Measurements from ENCODE around the gene MIA2.

MIA2 gene

GRCh38 chr14:39384177-39384576 is 150.5 kb downstream of the MIA2 start:
- DNase-seq (ENCODE audit: low spot score): no peak

- no peak for DNase-seq (ENCODE audit: low spot score)
These were observed 159.6 kb downstream of the MIA2 start for GRCh38 chr14:39393289-39393688.

- no peak for DNase-seq (ENCODE audit: low spot score)
These were observed 162.0 kb downstream of the MIA2 start for GRCh38 chr14:39395555-39396254.

DNA sequence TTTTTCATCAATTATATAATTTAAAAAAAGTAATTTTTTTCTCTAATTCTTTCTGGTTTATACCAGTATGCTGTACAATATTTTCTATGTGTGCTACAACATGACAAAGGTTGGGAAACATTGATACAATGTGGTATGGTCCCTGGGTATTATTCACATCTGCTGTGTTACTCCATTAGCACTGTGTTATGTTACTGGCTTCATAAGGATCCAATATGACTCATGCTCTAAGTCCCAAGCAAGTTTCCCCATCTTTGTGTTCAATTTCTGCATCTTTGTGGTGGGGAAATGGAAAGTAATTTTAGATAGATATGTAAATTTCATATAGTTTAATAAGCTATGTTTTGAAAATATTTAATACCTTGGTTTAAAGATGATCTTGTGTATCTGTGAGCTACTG is 162.7 kb downstream of the MIA2 start:
- no peak for DNase-seq (ENCODE audit: low spot score)

DNA sequence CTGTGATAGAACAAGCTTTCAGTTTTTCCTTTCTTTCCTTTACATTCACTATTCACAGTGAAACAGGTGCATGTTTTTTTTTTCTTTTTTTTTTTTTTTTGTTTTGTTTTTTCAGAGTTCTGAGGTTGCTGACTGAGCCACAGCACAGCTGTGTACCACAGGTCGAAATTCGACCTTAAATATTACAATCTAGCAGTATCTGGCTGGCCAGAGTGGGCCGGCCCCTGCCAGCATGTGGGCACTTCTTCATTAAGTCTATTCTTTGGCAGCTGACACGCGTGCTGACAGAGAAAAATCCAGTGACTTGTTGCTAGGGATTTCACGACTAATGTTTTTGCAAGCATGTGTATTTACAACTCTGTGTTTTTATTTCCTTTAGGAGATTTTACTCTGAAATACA is 164.7 kb downstream of the MIA2 start:
- DNase-seq (ENCODE audit: low spot score): no peak

GRCh38 chr14:39406560-39406959 is 172.8 kb downstream of the MIA2 start:
- DNase-seq (ENCODE audit: low spot score): no peak

DNA sequence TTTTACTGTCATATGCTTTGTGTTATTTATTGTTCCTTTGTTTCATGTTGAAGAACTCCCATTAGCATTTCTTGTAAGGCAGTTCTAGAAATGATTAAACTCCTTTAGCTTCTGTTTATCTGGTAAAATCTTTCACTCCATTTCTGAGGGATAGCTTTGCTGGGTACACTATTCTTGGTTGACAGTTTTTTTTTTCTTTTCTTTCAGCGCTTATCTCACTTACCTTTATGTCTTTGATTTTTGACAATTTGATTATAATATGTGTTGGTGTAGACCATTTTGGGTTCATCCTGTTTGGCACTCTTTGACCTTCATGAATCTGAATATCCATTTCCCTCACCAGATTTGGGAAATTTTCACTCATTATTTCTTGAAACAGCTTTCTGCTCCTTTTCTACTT is 182.4 kb downstream of the MIA2 start:
- no peak for DNase-seq (ENCODE audit: low spot score)

- DNase-seq (ENCODE audit: low spot score): peak; percentile 16
These were observed 183.3 kb downstream of the MIA2 start for GRCh38 chr14:39417014-39417413.

DNA sequence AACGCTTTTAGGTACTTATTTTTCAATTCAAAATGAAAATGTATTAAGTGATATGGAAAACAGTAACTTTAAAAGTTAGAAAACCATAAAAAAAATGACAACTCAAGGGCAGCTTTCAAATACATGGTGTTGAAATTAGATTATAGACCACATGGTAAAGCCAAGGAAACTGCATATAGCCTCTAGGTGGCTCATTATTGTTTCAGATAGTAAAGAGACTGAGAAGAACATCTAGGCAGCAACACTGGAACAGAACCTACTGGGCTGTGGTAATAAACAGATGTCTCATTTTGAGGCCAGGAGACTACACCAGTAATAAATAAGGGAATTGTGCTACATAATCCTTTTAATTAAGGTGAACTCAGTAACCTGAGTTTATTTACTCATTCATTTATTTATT is 185.6 kb downstream of the MIA2 start:
- no peak for DNase-seq (ENCODE audit: low spot score)

GRCh38 chr14:39422243-39422642 is 188.5 kb downstream of the MIA2 start:
- DNase-seq (ENCODE audit: low spot score): no peak

GRCh38 chr14:39423793-39424192 is 190.1 kb downstream of the MIA2 start:
- DNase-seq (ENCODE audit: low spot score): no peak

- DNase-seq (ENCODE audit: low spot score): no peak
These were observed 192.2 kb downstream of the MIA2 start for GRCh38 chr14:39425947-39426346.

GRCh38 chr14:39426605-39427004 is 192.9 kb downstream of the MIA2 start:
- peak; percentile 45 for DNase-seq (ENCODE audit: low spot score)

- no peak for DNase-seq (ENCODE audit: low spot score)
These were observed 194.4 kb downstream of the MIA2 start for GRCh38 chr14:39428118-39428517.

- DNase-seq (ENCODE audit: low spot score): no peak
These were observed 197.2 kb downstream of the MIA2 start for GRCh38 chr14:39430762-39431415.

DNA sequence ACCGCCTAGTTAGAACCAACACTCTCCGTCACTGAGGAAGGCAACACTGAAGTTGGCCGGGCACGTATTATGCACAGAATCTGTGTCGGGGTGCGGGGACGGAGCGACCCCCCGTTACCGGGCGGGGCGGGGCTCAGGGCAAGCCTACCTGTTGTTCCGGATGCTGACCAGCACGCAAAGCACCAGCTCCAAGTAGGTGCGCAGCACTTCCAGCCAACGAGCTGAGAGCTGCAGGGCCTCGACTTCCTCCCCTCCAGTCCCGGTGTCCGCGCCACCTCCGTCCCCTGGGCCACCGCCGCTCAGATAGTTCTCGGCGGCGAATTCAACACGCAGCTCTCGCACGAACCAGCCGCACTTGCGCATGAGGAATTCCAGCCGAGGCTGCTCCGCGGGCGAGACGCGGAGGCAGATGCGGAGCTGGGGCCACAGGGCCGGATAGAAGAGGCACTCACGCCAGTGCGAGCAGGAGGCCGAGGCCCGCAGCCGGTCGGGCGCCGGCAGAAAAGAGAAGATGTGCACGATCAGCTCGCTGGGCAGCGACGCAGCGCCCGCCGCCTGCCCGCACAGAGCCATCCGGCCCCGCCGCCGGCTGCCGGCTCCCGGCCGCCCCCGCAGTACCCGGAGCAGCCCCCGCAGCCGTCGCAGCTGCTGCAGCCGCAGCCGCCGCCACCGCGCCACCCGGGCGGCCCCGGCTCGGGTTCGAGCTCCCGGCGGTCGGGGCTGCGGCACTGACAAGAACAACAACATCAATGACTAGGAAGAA is 197.9 kb downstream of the MIA2 start:
- peak; percentile 36 for DNase-seq (ENCODE audit: low spot score)

- DNase-seq (ENCODE audit: low spot score): peak; percentile 96
These were observed 198.5 kb downstream of the MIA2 start, which contains the start of gene FBXO33 for GRCh38 chr14:39432179-39432618. FBXO33 (minus strand) TSS chr14:39432433; CDS start chr14:39432162, 271 bp downstream.

- peak; percentile 90 for DNase-seq (ENCODE audit: low spot score)
These were observed 199.1 kb downstream of the MIA2 start for GRCh38 chr14:39432619-39433451.

DNA sequence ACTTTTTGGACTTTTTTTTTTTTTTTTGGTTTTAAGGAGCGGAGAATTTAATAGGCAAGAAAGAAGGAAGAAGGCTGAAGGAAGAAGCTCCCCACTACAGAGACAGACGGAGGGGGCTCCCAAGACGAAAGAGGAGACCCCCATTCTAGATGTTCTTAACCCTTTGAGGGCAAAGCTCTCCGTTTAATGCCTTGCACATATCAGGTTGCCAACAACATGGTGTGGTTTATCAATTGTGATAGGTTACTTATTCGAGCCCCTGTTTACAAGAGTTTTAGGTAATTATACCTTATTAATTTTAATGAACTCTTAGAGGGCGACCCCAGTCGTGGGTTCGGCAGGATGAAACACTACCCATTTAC is 199.7 kb downstream of the MIA2 start:
- DNase-seq (ENCODE audit: low spot score): no peak

- no peak for DNase-seq (ENCODE audit: low spot score)
These were observed 200.7 kb downstream of the MIA2 start for GRCh38 chr14:39434401-39434800.

- DNase-seq (ENCODE audit: low spot score): no peak
These were observed 201.5 kb downstream of the MIA2 start for GRCh38 chr14:39435241-39435640.

All from cerebellar cortex (tissue), 1 donor.